ENCODE results near the gene SLC39A2. TPM values are rescaled to one million over a fixed set of nuclear protein-coding genes. Genes with fewer than 3 reads are reported as not detected.
A peak's percentile ranks its signal among the peaks of the same experiment; 100 is the strongest.

Gene SLC39A2
- total RNA-seq, 6 experiments from 2014 or later: 0.15 TPM; not detected in 5

- Mint-ChIP-seq H3K36me3 (ENCODE audit: low read depth) (no peaks in the 10 kb centered on the region), H3K27me3 (ENCODE audit: insufficient read depth) (peaks cover 25% of the 10 kb centered on the region), H3K4me3 (peak overlapping the region; percentile 92), H3K4me1 (ENCODE audit: low read depth) (peaks cover 43% of the 10 kb centered on the region), H3K27ac (peak overlapping the region; percentile 81; the same call in 1 of the 2 replicates), H3K9me3 (no peaks in the 10 kb centered on the region)
- no peak for DNase-seq
- TF ChIP-seq CTCF (IDR thresholded peaks at IDR 0.05): no peak
Observed at GRCh38 chr14:20970647-20970982, 28.5 kb upstream of the SLC39A2 start.

GRCh38 chr14:20970983-20971704 lies 27.9 kb upstream of the SLC39A2 start:
- Mint-ChIP-seq H3K4me3 (peak overlapping the region; percentile 92), H3K27me3 (ENCODE audit: insufficient read depth) (peaks cover 21% of the 10 kb centered on the region), H3K9me3 (no peaks in the 10 kb centered on the region), H3K36me3 (ENCODE audit: low read depth) (no peaks in the 10 kb centered on the region), H3K27ac (peak overlapping the region; percentile 81), H3K4me1 (ENCODE audit: low read depth) (peaks cover 43% of the 10 kb centered on the region)
- peak; percentile 78 for DNase-seq
- TF ChIP-seq CTCF (IDR thresholded peaks at IDR 0.05): peak; percentile 90

- Mint-ChIP-seq H3K9me3 (no peaks in the 10 kb centered on the region), H3K27ac (peak overlapping the region; percentile 81), H3K36me3 (ENCODE audit: low read depth) (no peaks in the 10 kb centered on the region), H3K4me1 (ENCODE audit: low read depth) (peaks cover 43% of the 10 kb centered on the region), H3K4me3 (peak overlapping the region; percentile 92), H3K27me3 (ENCODE audit: insufficient read depth) (peaks cover 21% of the 10 kb centered on the region)
- no peak for TF ChIP-seq CTCF (IDR thresholded peaks at IDR 0.05)
- no peak for DNase-seq
Observed at GRCh38 chr14:20971705-20972021, 27.4 kb upstream of the SLC39A2 start.

- no peak overlapping the region; the same call in 1 of the 2 replicates for H3K27ac Mint-ChIP-seq
- peaks cover 9% of the 10 kb centered on the region for H3K27me3 Mint-ChIP-seq (ENCODE audit: insufficient read depth)
- no peak for TF ChIP-seq CTCF (IDR thresholded peaks at IDR 0.05)
Observed at GRCh38 chr14:20973501-20973900, 25.6 kb upstream of the SLC39A2 start.

GRCh38 chr14:20976291-20976690 lies 22.8 kb upstream of the SLC39A2 start:
- Mint-ChIP-seq H3K27ac (no peak overlapping the region), H3K4me1 (ENCODE audit: low read depth) (peaks cover 31% of the 10 kb centered on the region), H3K9me3 (no peaks in the 10 kb centered on the region), H3K27me3 (ENCODE audit: insufficient read depth) (peaks cover under 1% of the 10 kb centered on the region), H3K36me3 (ENCODE audit: low read depth) (no peaks in the 10 kb centered on the region), H3K4me3 (no peak overlapping the region)
- no peak for TF ChIP-seq CTCF (IDR thresholded peaks at IDR 0.05)
- DNase-seq: no peak

More at GRCh38 chr14:20973501-20973900, 25.6 kb upstream of the SLC39A2 start:
- Mint-ChIP-seq H3K4me3 (no peak overlapping the region), H3K36me3 (ENCODE audit: low read depth) (no peaks in the 10 kb centered on the region), H3K4me1 (ENCODE audit: low read depth) (peaks cover 43% of the 10 kb centered on the region), H3K9me3 (no peaks in the 10 kb centered on the region)
- DNase-seq: no peak
